GM21515 (cell line): ENCODE data around the gene LGMN.
A peak's percentile ranks its signal among the peaks of the same experiment; 100 is the strongest.

ENCODE experiments used
- ATAC-seq: cut with Tn5 transposase; IDR thresholded peaks from one replicate; pipeline ENCODE4 v1.9.1; 2021; ENCODE audit not compliant: unreplicated experiment

Gene LGMN

GRCh38 chr14:92679246-92679645 lies 69.2 kb downstream of the LGMN start:
- no peak for ATAC-seq

GRCh38 chr14:92678766-92679165 lies 69.7 kb downstream of the LGMN start:
- ATAC-seq = no peak

- ATAC-seq = no peak
These were observed 70.5 kb downstream of the LGMN start for GRCh38 chr14:92677955-92678354.

GRCh38 chr14:92677087-92677668 lies 71.2 kb downstream of the LGMN start:
- peak; percentile 71 for ATAC-seq

- ATAC-seq = no peak
These were observed 71.9 kb downstream of the LGMN start for GRCh38 chr14:92676403-92677086.

- no peak for ATAC-seq
These were observed 72.5 kb downstream of the LGMN start for GRCh38 chr14:92675976-92676375.

GRCh38 chr14:92675421-92675820 lies 73.0 kb downstream of the LGMN start:
- ATAC-seq = no peak

GRCh38 chr14:92673601-92674150 lies 74.8 kb downstream of the LGMN start:
- no peak for ATAC-seq

- ATAC-seq = no peak
These were observed 77.6 kb downstream of the LGMN start for GRCh38 chr14:92670643-92671366.

- ATAC-seq = no peak
These were observed 78.3 kb downstream of the LGMN start for GRCh38 chr14:92670160-92670559.

- no peak for ATAC-seq
These were observed 80.0 kb downstream of the LGMN start for GRCh38 chr14:92668276-92668973.

- ATAC-seq = no peak
These were observed 82.2 kb downstream of the LGMN start for GRCh38 chr14:92666251-92666650.

GRCh38 chr14:92665661-92666110 lies 82.7 kb downstream of the LGMN start:
- no peak for ATAC-seq

- no peak for ATAC-seq
These were observed 85.4 kb downstream of the LGMN start for GRCh38 chr14:92663049-92663448.

- ATAC-seq = no peak
These were observed 87.9 kb downstream of the LGMN start for GRCh38 chr14:92660571-92660970.

GRCh38 chr14:92659765-92660561 lies 88.5 kb downstream of the LGMN start:
- ATAC-seq = no peak

GRCh38 chr14:92658684-92659083 lies 89.7 kb downstream of the LGMN start:
- no peak for ATAC-seq

GRCh38 chr14:92658160-92658559 lies 90.3 kb downstream of the LGMN start:
- ATAC-seq = no peak

GRCh38 chr14:92657457-92658142 lies 90.8 kb downstream of the LGMN start:
- ATAC-seq = no peak
